Upper lobe of left lung (tissue), 4 donors: ENCODE data around the gene MBD3L4.
"Not testable (repeated sequence)": the region's sequence is repeated elsewhere in the genome, so short reads cannot be mapped to it uniquely, and the experiment has no call there.

Source experiments
- POLR2A ChIP-seq, 4 donors: fragments of 450-650 bp; IDR thresholded peaks; one replicate each; pipeline ENCODE4 v1.5.1; 2016 to 2017; ENCODE audit warnings: antibody characterized with exemption in 4 of 4, mild to moderate bottlenecking in 2 of 4
- POLR2AphosphoS5 ChIP-seq, 2 donors: sonication (generic); formaldehyde crosslinking; IDR thresholded peaks; one replicate each; pipeline ENCODE4 v1.5.1; 2017; ENCODE audit warnings: antibody characterized with exemption in 2 of 2
- TF ChIP-seq, protein P1 (sequence below), 6 experiments: fragments of 450-650 bp in 4 of 6; fragments of 200-600 bp in 2 of 6; sonication (generic) in 2 of 6; IDR thresholded peaks; one replicate each; pipeline ENCODE4 v1.5.1; 2016 to 2019; ENCODE audit warnings: antibody characterized with exemption in 6 of 6

GRCh38 chr19:7041563-7041962 lies 1.6 kb upstream of the MBD3L4 start:
- TF ChIP-seq POLR2A, POLR2AphosphoS5 (IDR thresholded peaks at IDR 0.05): not testable (repeated sequence)
- TF ChIP-seq, protein P1, sequence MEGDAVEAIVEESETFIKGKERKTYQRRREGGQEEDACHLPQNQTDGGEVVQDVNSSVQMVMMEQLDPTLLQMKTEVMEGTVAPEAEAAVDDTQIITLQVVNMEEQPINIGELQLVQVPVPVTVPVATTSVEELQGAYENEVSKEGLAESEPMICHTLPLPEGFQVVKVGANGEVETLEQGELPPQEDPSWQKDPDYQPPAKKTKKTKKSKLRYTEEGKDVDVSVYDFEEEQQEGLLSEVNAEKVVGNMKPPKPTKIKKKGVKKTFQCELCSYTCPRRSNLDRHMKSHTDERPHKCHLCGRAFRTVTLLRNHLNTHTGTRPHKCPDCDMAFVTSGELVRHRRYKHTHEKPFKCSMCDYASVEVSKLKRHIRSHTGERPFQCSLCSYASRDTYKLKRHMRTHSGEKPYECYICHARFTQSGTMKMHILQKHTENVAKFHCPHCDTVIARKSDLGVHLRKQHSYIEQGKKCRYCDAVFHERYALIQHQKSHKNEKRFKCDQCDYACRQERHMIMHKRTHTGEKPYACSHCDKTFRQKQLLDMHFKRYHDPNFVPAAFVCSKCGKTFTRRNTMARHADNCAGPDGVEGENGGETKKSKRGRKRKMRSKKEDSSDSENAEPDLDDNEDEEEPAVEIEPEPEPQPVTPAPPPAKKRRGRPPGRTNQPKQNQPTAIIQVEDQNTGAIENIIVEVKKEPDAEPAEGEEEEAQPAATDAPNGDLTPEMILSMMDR (IDR thresholded peaks at IDR 0.05) = not testable (repeated sequence)
